SK-N-SH (cell line): Measurements from ENCODE around the gene CDRT15. TPM values are rescaled to one million over a fixed set of nuclear protein-coding genes. Genes with fewer than 3 reads are reported as not detected.

Experiments used
- CTCF ChIA-PET: fragments of 300-600, 350-600 bp; formaldehyde crosslinking; extraction: SDS; loops from one replicate; lab custom pipeline; 2021; lab: Yijun Ruan, JAX
- POLR2A ChIA-PET: fragments of 350-600 bp; sonication (Branson Sonifier 250); formaldehyde crosslinking; extraction: SDS; loops from one replicate; lab custom pipeline; 2020; ENCODE audit warnings: antibody characterized with exemption, inconsistent platforms; lab: Yijun Ruan, JAX
- DNase-seq: peaks from one replicate; pipeline ENCODE4 v3.0.0; 2012
- H2AFZ ChIP-seq: fragments of 200-600 bp; sonication (generic); 2 replicates; pipeline ENCODE4 v1.8.1; 2016; ENCODE audit warnings: antibody characterized with exemption, mild to moderate bottlenecking, low read depth
- H3F3A ChIP-seq: fragments of 200-600 bp; sonication (generic); replicated peaks from 2 replicates; pipeline ENCODE3; 2016; ENCODE audit warnings: antibody characterized with exemption, mild to moderate bottlenecking; ENCODE audit not compliant: insufficient read depth
- H3K27ac ChIP-seq, 2 experiments: fragments of 200-500 bp in 1 of 2; fragments of 200-600 bp in 1 of 2; sonication (Bioruptor generic) in 1 of 2; sonication (generic), shearing (Covaris generic) in 1 of 2; 2 replicates each; pipeline versions ENCODE4 v1.5.1 to v1.6.1; 2014 to 2016; ENCODE audit warnings: low read depth in 2 of 2, inconsistent platforms in 1 of 2, low read length in 1 of 2, mild to moderate bottlenecking in 1 of 2, mixed read lengths in 1 of 2
- H3K27me3 ChIP-seq: fragments of 200-600 bp; sonication (generic), shearing (Covaris generic); 2 replicates; pipeline ENCODE4 v1.6.1; 2016; ENCODE audit warnings: mixed run types; ENCODE audit not compliant: insufficient read depth
- H3K36me3 ChIP-seq, 2 experiments: fragments of 200-500 bp in 1 of 2; fragments of 200-600 bp in 1 of 2; sonication (Bioruptor generic) in 1 of 2; sonication (generic) in 1 of 2; replicated peaks in 1 of 2; 2 replicates each; pipeline versions ENCODE3 to v1.5.1; 2014 to 2016; ENCODE audit warnings: low read length in 1 of 2, mild to moderate bottlenecking in 1 of 2; ENCODE audit not compliant: insufficient read depth in 2 of 2, control insufficient read depth in 1 of 2
- H3K4me1 ChIP-seq, 2 experiments: fragments of 200-500 bp in 1 of 2; fragments of 200-600 bp in 1 of 2; sonication (Bioruptor generic) in 1 of 2; sonication (generic), shearing (Covaris generic) in 1 of 2; 2 replicates each; pipeline versions ENCODE4 v1.5.1 to v1.6.1; 2014 to 2016; ENCODE audit warnings: low read depth in 1 of 2, low read length in 1 of 2, mixed run types in 1 of 2; ENCODE audit not compliant: insufficient read depth in 2 of 2, control insufficient read depth in 1 of 2
- H3K4me2 ChIP-seq: fragments of 200-600 bp; sonication (generic), shearing (Covaris generic); 2 replicates; pipeline ENCODE4 v1.6.1; 2017; ENCODE audit warnings: mixed run types
- H3K4me3 ChIP-seq, 2 experiments: fragments of 200-500 bp in 1 of 2; fragments of 200-600 bp in 1 of 2; sonication (Bioruptor generic) in 1 of 2; sonication (generic), shearing (Covaris generic) in 1 of 2; 2 replicates each; pipeline versions ENCODE4 v1.5.1 to v1.8.1; 2014 to 2016; ENCODE audit warnings: low read depth in 2 of 2, inconsistent platforms in 1 of 2, low read length in 1 of 2, mild to moderate bottlenecking in 1 of 2, mixed read lengths in 1 of 2, moderate library complexity in 1 of 2
- H3K79me2 ChIP-seq: fragments of 200-600 bp; sonication (generic); 2 replicates; pipeline ENCODE4 v1.8.1; 2017; ENCODE audit warnings: mild to moderate bottlenecking; ENCODE audit not compliant: insufficient read depth
- H3K9ac ChIP-seq: fragments of 200-600 bp; sonication (generic); 2 replicates; pipeline ENCODE4 v1.6.1; 2017; ENCODE audit warnings: mixed run types
- H3K9me2 ChIP-seq: fragments of 200-600 bp; sonication (generic); 2 replicates; pipeline ENCODE4 v1.6.1; 2017; ENCODE audit warnings: mixed run types
- H3K9me3 ChIP-seq: fragments of 200-600 bp; sonication (generic); 2 replicates; pipeline ENCODE4 v1.6.1; 2017; ENCODE audit warnings: mixed run types, mild to moderate bottlenecking, moderate library complexity
- H4K20me1 ChIP-seq: fragments of 200-600 bp; sonication (generic); 2 replicates; pipeline ENCODE4 v1.6.1; 2017; ENCODE audit warnings: mild to moderate bottlenecking, mixed run types; ENCODE audit not compliant: insufficient read depth
- EP300 ChIP-seq, 2 experiments: IDR thresholded peaks; 2 replicates each; pipeline versions ENCODE4 v1.4.0 to v1.6.1; 2012; ENCODE audit warnings: borderline replicate concordance in 1 of 2, low read depth in 1 of 2, low read length in 1 of 2
- FOSL2 ChIP-seq: IDR thresholded peaks from 2 replicates; pipeline ENCODE4 v1.4.0; 2012; ENCODE audit warnings: low read depth, mild to moderate bottlenecking, moderate library complexity, borderline replicate concordance
- GATA2 ChIP-seq: sonication (generic); formaldehyde crosslinking; IDR thresholded peaks from 2 replicates; pipeline ENCODE4 v1.5.0; 2020; ENCODE audit warnings: mild to moderate bottlenecking, missing genetic modification reagents
- JUND ChIP-seq: IDR thresholded peaks from 2 replicates; pipeline ENCODE4 v1.4.0; 2012
- NRF1 ChIP-seq: IDR thresholded peaks from 2 replicates; pipeline ENCODE4 v1.6.1; 2012; ENCODE audit warnings: low read depth, mild to moderate bottlenecking, low read length
- POLR2AphosphoS5 ChIP-seq: IDR thresholded peaks from 2 replicates; pipeline ENCODE4 v1.6.1; 2012; ENCODE audit warnings: low read depth, low read length
- RCOR1 ChIP-seq: fragments of 150-350 bp; IDR thresholded peaks from 2 replicates; pipeline ENCODE4 v1.6.1; 2017; ENCODE audit warnings: antibody characterized with exemption, low read length
- SIN3A ChIP-seq: IDR thresholded peaks from 2 replicates; pipeline ENCODE4 v1.6.1; 2012; ENCODE audit warnings: low read depth, mild to moderate bottlenecking, low read length, moderate library complexity, borderline replicate concordance
- SMC3 ChIP-seq: IDR thresholded peaks from 2 replicates; pipeline ENCODE4 v1.6.1; 2012; ENCODE audit warnings: low read depth, low read length, improper control_type of control experiment
- TAF1 ChIP-seq: IDR thresholded peaks from 2 replicates; pipeline ENCODE4 v1.6.1; 2012; ENCODE audit warnings: low read depth, mild to moderate bottlenecking, low read length, moderate library complexity, borderline replicate concordance
- TEAD4 ChIP-seq: IDR thresholded peaks from 2 replicates; pipeline ENCODE4 v1.4.0; 2012; ENCODE audit warnings: mild to moderate bottlenecking, borderline replicate concordance; ENCODE audit not compliant: insufficient read depth
- USF2 ChIP-seq: fragments of 150-350 bp; IDR thresholded peaks from 2 replicates; pipeline ENCODE4 v1.6.1; 2017; ENCODE audit warnings: antibody characterized with exemption, low read length, low read depth, borderline replicate concordance
- WGBS: methylation state at CpG from one replicate; pipeline ENCODE4 v1.1.6; 2017; ENCODE audit warnings: low lambda C conversion rate; 5-methylcytosine and 5-hydroxymethylcytosine counted together
- polyA plus RNA-seq, 3 experiments: library from polyadenylated mRNA; depleted of rRNA; stranded (reverse); fragments of >200 nt; gene quantifications; 2 replicates each; pipeline ENCODE4 v1.2.3, GENCODE V29; 2012
- TF ChIP-seq, protein P1 (sequence below): fragments of 200-600 bp; sonication (generic); IDR thresholded peaks from 2 replicates; pipeline ENCODE4 v1.6.1; 2017; ENCODE audit warnings: antibody characterized with exemption, mild to moderate bottlenecking, moderate library complexity
- TF ChIP-seq, protein P2 (sequence below): IDR thresholded peaks from 2 replicates; pipeline ENCODE4 v1.6.1; 2012; ENCODE audit warnings: mild to moderate bottlenecking, low read depth, low read length, moderate library complexity
- TF ChIP-seq, protein P3 (sequence below): IDR thresholded peaks from 2 replicates; pipeline ENCODE4 v1.4.0; 2012; ENCODE audit warnings: low read depth

The CDRT15 gene
- polyA plus RNA-seq, 1 of the 3 experiments (the other 2 are of a cell fraction) = not detected

DNA sequence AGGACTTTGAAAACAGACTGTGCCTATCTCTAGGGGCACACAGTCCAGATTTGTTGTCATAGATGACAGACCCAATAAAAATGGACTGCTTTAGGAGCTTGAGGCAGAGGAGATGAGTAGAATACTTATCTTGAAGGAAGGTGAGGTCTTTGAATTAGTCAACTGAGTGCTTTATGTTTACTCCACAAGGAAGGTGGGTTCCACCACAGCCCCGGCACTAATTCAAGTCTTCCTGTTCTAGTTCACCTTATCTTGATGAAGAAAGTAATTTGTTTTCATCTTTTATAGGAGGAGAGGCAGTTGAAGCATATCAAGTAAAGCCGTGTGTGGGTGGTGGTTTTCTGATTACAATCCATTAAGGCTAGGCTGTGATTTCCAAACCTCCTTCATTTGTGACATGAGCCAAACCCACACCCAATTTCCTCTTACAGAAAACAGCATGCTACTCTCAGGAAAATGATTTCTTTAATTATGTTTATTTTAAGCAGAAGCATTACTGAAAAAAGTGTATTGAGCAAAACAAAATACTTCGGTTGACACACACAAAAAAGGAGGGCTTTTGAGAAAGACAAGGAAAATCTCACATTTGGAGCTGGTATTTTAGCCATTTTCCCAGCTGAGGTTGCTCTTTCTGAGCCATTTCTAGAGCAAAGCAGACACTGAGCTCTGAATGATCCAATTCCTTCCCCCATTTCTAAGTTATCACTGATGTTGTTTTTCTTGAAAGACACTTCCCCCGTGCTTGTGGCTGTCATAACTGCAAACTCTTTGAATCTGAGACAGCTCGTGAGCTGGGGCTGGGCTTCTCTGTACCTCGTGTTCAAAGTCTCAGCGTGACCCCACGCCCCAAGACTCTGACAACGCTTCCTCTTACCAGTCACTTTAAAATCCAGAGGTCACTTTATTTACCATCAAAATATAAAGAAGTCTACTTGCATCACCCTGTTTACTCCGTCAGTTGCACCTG, 35.4 kb downstream of the CDRT15 start:
- H3K9me2 ChIP-seq = no peaks in the 10 kb centered on the region
- peaks cover 0 to 21% of the 10 kb centered on the region in 2 experiments; a peak in 2 of 4 replicates for H3K4me1 ChIP-seq
- WGBS = 91% methylated on average over 10 of the region's 10 CpGs
- ChIA-PET CTCF (no interaction called here), POLR2A (no interaction called here)
- no peaks in the 10 kb centered on the region for H3F3A ChIP-seq
- H3K9me3 ChIP-seq = no peaks in the 10 kb centered on the region
- H3K27ac ChIP-seq = no peak overlapping the region
- H3K27me3 ChIP-seq = no peaks in the 10 kb centered on the region
- peaks cover 0 to 2% of the 10 kb centered on the region in 2 experiments for H3K36me3 ChIP-seq
- no peak overlapping the region for H2AFZ ChIP-seq
- H3K79me2 ChIP-seq = no peaks in the 10 kb centered on the region
- H3K4me2 ChIP-seq = no peak overlapping the region
- H4K20me1 ChIP-seq = no peaks in the 10 kb centered on the region
- H3K9ac ChIP-seq = no peak overlapping the region
- TF ChIP-seq, protein P1, sequence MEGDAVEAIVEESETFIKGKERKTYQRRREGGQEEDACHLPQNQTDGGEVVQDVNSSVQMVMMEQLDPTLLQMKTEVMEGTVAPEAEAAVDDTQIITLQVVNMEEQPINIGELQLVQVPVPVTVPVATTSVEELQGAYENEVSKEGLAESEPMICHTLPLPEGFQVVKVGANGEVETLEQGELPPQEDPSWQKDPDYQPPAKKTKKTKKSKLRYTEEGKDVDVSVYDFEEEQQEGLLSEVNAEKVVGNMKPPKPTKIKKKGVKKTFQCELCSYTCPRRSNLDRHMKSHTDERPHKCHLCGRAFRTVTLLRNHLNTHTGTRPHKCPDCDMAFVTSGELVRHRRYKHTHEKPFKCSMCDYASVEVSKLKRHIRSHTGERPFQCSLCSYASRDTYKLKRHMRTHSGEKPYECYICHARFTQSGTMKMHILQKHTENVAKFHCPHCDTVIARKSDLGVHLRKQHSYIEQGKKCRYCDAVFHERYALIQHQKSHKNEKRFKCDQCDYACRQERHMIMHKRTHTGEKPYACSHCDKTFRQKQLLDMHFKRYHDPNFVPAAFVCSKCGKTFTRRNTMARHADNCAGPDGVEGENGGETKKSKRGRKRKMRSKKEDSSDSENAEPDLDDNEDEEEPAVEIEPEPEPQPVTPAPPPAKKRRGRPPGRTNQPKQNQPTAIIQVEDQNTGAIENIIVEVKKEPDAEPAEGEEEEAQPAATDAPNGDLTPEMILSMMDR = no peak
- no peak for TF ChIP-seq GATA2 (CRISPR knock-in tag)
- no peak for TF ChIP-seq EP300 (IDR thresholded peaks at IDR 0.05; ENCODE audit: borderline replicate concordance in 1 of 2, low read depth in 1 of 2, low read length in 1 of 2)
- TF ChIP-seq POLR2AphosphoS5 = no peak
- TF ChIP-seq JUND = no peak
- TF ChIP-seq USF2 = no peak
- TF ChIP-seq, protein P2, sequence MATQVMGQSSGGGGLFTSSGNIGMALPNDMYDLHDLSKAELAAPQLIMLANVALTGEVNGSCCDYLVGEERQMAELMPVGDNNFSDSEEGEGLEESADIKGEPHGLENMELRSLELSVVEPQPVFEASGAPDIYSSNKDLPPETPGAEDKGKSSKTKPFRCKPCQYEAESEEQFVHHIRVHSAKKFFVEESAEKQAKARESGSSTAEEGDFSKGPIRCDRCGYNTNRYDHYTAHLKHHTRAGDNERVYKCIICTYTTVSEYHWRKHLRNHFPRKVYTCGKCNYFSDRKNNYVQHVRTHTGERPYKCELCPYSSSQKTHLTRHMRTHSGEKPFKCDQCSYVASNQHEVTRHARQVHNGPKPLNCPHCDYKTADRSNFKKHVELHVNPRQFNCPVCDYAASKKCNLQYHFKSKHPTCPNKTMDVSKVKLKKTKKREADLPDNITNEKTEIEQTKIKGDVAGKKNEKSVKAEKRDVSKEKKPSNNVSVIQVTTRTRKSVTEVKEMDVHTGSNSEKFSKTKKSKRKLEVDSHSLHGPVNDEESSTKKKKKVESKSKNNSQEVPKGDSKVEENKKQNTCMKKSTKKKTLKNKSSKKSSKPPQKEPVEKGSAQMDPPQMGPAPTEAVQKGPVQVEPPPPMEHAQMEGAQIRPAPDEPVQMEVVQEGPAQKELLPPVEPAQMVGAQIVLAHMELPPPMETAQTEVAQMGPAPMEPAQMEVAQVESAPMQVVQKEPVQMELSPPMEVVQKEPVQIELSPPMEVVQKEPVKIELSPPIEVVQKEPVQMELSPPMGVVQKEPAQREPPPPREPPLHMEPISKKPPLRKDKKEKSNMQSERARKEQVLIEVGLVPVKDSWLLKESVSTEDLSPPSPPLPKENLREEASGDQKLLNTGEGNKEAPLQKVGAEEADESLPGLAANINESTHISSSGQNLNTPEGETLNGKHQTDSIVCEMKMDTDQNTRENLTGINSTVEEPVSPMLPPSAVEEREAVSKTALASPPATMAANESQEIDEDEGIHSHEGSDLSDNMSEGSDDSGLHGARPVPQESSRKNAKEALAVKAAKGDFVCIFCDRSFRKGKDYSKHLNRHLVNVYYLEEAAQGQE = no peak
- no peak for TF ChIP-seq RCOR1
- TF ChIP-seq TEAD4 = no peak
- TF ChIP-seq SMC3 = no peak
- TF ChIP-seq, protein P3, sequence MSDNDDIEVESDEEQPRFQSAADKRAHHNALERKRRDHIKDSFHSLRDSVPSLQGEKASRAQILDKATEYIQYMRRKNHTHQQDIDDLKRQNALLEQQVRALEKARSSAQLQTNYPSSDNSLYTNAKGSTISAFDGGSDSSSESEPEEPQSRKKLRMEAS = no peak
- no peak for TF ChIP-seq FOSL2
- TF ChIP-seq NRF1 = no peak
- no peak for TF ChIP-seq TAF1
- no peak for TF ChIP-seq SIN3A
- H3K4me3 ChIP-seq = no peak overlapping the region
- no peak for DNase-seq
